PC-3 (cell line): ENCODE data around the gene FUS.

Source experiments
- EZH2 ChIP-seq: fragments of 300-600 bp; sonication (generic); IDR thresholded peaks from one replicate; pipeline ENCODE4 v1.6.1; 2017; ENCODE audit warnings: antibody characterized with exemption, mild to moderate bottlenecking, low read length; ENCODE audit not compliant: unreplicated experiment
- TF ChIP-seq, protein P1 (sequence below): fragments of 300-600 bp; sonication (generic); conservative IDR thresholded peaks from 2 replicates; pipeline ENCODE4 v1.5.1; 2017; ENCODE audit warnings: antibody characterized with exemption, low read depth, mild to moderate bottlenecking, low read length

DNA sequence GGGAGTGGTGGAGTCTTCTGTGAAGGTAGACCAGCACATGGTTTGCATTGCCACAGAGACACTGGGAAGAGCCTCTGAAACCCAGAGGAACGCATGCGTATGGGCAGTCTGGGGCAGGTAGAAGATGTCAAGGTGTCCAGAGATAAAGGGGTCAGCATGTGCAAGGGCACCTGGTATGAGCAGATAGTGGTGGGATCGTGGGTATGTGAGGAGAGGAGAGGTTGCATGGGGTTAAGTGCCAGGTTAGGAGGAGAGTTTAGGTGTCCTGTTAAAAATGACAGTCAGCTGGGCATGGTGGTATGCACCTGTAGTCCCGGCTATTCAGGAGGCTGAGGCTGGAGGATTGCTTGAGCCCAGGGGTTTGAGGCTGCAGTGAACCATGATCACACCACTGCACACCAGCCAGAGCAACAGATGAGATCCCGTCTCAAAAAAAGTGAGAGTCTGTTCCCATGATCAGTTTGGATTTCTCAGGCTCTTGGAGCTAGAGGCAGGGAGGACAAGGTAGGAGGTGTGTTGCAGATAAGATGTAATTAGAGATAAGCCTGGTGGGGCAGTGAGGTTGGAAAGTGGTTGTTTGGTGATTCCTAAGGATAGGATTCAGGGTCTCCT, 19.6 kb downstream of the FUS start:
- TF ChIP-seq, protein P1, sequence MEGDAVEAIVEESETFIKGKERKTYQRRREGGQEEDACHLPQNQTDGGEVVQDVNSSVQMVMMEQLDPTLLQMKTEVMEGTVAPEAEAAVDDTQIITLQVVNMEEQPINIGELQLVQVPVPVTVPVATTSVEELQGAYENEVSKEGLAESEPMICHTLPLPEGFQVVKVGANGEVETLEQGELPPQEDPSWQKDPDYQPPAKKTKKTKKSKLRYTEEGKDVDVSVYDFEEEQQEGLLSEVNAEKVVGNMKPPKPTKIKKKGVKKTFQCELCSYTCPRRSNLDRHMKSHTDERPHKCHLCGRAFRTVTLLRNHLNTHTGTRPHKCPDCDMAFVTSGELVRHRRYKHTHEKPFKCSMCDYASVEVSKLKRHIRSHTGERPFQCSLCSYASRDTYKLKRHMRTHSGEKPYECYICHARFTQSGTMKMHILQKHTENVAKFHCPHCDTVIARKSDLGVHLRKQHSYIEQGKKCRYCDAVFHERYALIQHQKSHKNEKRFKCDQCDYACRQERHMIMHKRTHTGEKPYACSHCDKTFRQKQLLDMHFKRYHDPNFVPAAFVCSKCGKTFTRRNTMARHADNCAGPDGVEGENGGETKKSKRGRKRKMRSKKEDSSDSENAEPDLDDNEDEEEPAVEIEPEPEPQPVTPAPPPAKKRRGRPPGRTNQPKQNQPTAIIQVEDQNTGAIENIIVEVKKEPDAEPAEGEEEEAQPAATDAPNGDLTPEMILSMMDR: no peak
- no peak for TF ChIP-seq EZH2
